Fibroblast of villous mesenchyme (primary cell): ENCODE results near the gene TBC1D4. TPM values are rescaled to one million over a fixed set of nuclear protein-coding genes. Genes with fewer than 3 reads are reported as not detected.
"Not testable (repeated sequence)": the region's sequence is repeated elsewhere in the genome, so short reads cannot be mapped to it uniquely, and the experiment has no call there.

Experiments
- DNase-seq: peaks from one replicate; pipeline ENCODE4 v3.0.0-alpha.2; 2010; ENCODE audit warnings: low read depth
- H3K4me3 ChIP-seq: 2 replicates; pipeline ENCODE4 v1.5.1; 2011; ENCODE audit warnings: low read depth, mild to moderate bottlenecking, low read length
- total RNA-seq: library from RNA; depleted of rRNA; stranded (reverse); fragments of >200 nt; gene quantifications from 2 replicates; pipeline ENCODE4 v1.2.3, GENCODE V29; 2012
- TF ChIP-seq, protein P1 (sequence below): IDR thresholded peaks from 2 replicates; pipeline ENCODE4 v1.5.1; 2012; ENCODE audit warnings: low read depth, mild to moderate bottlenecking, low read length; ENCODE audit not compliant: insufficient read depth

Gene TBC1D4
- total RNA-seq, 1 donor = 34.5 TPM

- TF ChIP-seq, protein P1, sequence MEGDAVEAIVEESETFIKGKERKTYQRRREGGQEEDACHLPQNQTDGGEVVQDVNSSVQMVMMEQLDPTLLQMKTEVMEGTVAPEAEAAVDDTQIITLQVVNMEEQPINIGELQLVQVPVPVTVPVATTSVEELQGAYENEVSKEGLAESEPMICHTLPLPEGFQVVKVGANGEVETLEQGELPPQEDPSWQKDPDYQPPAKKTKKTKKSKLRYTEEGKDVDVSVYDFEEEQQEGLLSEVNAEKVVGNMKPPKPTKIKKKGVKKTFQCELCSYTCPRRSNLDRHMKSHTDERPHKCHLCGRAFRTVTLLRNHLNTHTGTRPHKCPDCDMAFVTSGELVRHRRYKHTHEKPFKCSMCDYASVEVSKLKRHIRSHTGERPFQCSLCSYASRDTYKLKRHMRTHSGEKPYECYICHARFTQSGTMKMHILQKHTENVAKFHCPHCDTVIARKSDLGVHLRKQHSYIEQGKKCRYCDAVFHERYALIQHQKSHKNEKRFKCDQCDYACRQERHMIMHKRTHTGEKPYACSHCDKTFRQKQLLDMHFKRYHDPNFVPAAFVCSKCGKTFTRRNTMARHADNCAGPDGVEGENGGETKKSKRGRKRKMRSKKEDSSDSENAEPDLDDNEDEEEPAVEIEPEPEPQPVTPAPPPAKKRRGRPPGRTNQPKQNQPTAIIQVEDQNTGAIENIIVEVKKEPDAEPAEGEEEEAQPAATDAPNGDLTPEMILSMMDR = no peak
- peak; percentile 20 for DNase-seq
- no peak overlapping the region for H3K4me3 ChIP-seq
Measured at GRCh38 chr13:75442736-75443234, 39.2 kb downstream of the TBC1D4 start.

DNA sequence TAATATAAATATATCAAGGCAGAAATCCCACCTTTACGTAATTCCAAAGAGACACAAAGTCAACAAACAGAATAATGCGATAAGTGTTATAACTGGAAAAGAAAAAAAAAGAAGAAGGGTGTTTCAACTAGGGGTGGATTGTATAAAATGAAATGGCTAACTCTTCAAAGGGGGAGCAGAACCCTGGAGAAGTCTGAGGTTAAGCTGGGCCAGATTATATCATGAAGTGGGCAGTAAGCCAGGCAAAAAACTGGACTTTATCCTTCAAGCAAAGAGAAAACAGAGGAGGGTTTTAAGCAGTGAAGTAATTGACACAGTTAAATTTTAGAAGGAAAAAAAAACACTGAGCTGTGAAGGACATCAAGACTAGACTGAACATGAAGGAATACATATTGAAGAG lies 41.9 kb downstream of the TBC1D4 start:
- TF ChIP-seq, protein P1 = no peak
- H3K4me3 ChIP-seq = no peak overlapping the region

GRCh38 chr13:75437582-75438318 lies 44.2 kb downstream of the TBC1D4 start:
- TF ChIP-seq, protein P1 = no peak
- no peak overlapping the region for H3K4me3 ChIP-seq
- peak; percentile 82 for DNase-seq

More for the DNA sequence above, 41.9 kb downstream of the TBC1D4 start:
- peak; percentile 22 for DNase-seq

- H3K4me3 ChIP-seq, DNase-seq: not testable (repeated sequence)
Measured at GRCh38 chr13:75434126-75434525, 47.8 kb downstream of the TBC1D4 start.

- TF ChIP-seq, protein P1 = no peak
- DNase-seq = no peak
- H3K4me3 ChIP-seq = no peak overlapping the region
Measured at GRCh38 chr13:75432811-75433244, 49.1 kb downstream of the TBC1D4 start.

- peak; percentile 89 for DNase-seq
- no peak overlapping the region for H3K4me3 ChIP-seq
- TF ChIP-seq, protein P1 = peak; percentile 15
Measured at GRCh38 chr13:75432045-75432444, 49.9 kb downstream of the TBC1D4 start.

GRCh38 chr13:75430436-75431209 lies 51.3 kb downstream of the TBC1D4 start:
- TF ChIP-seq, protein P1 = no peak
- H3K4me3 ChIP-seq = no peak overlapping the region
- no peak for DNase-seq
